HG02610 (cell line): Measurements from ENCODE around the gene CCDC197.
A peak's percentile ranks its signal among the peaks of the same experiment; 100 is the strongest.

Experiments used
- ATAC-seq: cut with Tn5 transposase; IDR thresholded peaks from one replicate; pipeline ENCODE4 v1.9.1; 2021; ENCODE audit warnings: mild to moderate bottlenecking, moderate library complexity; ENCODE audit not compliant: unreplicated experiment

The CCDC197 gene

GRCh38 chr14:93998871-93999403, 1.8 kb downstream of the CCDC197 start:
- ATAC-seq: no peak

- no peak for ATAC-seq
Observed at GRCh38 chr14:93999573-93999972, 2.5 kb downstream of the CCDC197 start.

DNA sequence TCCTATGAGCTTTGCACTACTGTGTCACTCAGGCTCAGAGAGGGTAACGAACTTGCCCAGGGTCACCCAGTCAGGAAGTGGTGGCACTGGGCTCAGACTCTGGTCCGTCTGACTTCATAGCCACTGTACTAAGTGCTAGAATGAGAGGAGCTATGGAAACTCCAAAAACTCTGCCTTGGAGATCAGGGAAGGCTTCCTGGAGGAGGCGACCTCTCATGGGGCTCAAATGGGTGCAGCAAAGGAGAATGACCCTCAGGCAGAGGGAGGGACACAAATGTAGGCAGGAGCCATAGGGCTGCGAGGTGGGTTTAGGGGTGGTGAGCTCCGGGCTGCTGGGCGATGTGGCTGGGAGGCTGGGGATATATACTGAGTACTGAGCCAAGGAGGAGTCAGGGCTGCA, 3.2 kb downstream of the CCDC197 start:
- no peak for ATAC-seq

DNA sequence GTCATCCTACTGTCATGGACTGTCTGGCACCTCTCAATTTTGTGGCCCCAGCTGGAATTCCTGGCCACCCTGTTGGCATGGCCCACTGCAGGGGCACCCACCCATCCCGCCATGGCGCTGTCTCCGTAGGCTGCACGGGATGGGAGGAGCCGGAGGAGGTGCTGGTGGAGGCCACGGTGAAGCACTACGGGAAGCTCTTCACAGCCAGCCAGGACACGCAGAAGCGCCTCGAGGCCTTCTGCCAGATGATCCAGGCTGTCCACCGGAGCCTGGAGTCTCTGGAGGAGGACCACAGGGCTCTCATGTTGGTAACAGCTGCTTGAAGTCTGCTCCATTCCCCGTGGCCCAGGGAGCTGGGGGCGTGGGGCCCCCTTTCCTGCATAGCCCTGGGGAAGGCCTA, 3.9 kb downstream of the CCDC197 start:
- ATAC-seq: no peak

DNA sequence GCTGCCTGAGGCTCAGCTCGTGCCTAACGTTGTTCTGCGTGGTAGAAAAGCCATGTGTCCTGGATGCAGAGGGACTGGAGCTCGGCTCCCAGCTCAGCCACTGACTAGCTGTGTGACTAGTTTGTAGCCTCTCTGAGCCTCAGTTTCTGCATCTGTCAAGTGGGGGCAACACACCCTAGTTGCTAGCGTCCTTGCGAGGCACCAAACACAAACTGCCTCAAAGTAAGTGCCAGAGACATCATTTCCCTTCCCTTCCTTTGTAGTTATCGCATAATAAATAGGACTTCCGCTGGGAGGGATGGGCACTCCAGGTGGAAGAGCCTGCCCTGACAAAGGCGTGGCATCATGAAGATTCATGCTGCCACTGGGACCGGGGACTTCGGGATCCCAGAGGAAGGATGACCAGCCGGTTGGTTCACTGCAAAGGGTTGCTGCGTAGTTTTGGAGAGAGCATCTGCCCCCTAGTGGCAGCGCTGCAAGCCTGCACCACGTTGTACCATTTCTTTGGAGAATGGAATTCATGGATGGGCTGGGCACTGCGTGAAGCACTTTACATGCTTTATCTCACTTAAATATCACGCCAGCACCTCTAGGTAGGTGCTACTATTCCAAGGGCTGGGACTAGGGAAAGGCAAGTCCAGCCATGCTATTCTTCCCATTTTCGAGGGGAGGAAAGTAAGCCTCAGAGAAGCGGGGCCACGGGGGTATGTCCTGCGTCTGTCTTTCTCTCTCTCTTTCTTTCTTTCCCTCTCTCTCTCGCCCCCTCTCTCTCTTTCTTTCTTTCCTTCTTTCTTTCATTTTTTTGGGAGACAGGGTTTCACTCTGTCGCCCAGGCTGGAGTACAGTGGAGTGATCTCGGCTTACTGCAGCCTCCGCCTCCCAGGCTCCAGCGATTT, 4.6 kb downstream of the CCDC197 start:
- peak; percentile 39 for ATAC-seq

DNA sequence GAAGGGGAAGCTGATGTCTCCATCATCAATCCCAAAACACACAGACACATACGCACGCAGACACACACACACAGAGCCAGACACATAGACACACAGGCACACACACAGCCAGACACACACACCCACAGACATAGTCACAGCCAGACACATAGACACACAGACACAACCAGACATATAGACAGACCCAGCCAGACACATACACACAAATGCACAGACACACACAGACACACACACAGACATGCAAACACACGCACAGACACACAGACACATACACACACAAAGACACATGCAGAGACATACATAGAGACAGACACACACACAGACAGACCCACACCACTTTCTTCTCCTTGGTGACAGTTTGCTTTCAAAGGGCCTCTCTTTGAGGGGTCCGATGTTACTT, 6.3 kb downstream of the CCDC197 start:
- no peak for ATAC-seq

DNA sequence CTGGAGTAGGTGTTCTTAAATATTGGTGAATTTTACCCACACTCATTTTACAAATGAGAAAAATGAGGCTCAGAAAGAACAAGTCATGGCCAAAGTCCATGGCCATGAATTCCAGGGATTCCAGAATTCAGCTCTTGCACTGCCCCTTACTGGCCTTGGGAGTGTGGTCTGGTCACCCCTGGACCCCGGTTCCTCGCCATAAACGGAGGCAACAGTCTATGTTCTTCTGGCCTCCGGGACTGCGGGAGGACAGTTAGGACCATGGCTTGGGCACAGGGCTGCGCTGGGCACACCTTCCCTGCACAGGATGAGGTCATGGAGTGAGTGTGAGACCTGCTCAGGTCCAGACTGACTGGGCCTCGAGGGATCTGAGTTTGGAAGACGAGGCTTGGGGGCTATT, 6.9 kb downstream of the CCDC197 start:
- ATAC-seq: no peak

- no peak for ATAC-seq
Observed at GRCh38 chr14:94005324-94006073, 8.4 kb downstream of the CCDC197 start.

DNA sequence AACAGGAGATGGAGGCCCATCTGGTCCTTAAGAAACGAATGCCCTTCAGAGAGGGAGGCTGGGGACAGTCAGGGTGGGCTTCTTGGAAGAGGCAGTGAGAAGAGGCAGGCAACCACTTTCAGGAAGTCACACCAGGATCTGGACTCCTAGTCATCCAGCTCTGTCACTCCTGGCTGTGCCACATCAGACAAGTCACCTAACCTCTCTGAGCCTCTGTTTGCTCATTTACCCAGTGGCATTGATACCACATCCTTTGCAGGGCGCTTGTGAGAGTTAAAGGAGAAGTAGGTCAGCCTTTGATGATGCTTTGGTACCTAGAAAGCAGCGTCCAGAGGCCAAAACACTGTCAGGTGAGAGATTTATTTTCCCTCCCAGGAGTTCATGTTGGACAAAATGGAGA, 11.1 kb downstream of the CCDC197 start:
- ATAC-seq: no peak

DNA sequence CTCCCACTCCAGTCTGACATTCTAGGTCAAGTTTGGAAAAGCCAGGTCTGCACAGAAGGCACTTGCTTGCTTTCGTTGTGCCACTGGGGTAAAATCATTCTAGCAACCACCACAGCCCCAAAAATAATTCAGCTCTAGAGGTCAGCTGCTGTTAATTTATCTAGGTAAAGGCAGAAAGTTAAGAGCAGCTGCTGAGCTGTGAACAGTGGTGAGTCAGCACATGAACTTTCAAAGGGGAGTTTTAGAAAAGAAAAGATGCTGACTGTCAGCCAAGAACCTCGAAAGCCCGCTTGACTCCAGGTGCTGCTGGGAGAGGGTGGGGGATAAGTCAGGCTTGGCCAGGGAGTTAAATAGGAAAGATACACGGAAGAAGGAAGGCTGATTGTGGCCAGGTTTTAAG, 12.7 kb downstream of the CCDC197 start:
- ATAC-seq: peak; percentile 61

GRCh38 chr14:94010625-94011024, 13.5 kb downstream of the CCDC197 start:
- ATAC-seq: no peak

GRCh38 chr14:94011795-94012194, 14.7 kb downstream of the CCDC197 start:
- no peak for ATAC-seq

DNA sequence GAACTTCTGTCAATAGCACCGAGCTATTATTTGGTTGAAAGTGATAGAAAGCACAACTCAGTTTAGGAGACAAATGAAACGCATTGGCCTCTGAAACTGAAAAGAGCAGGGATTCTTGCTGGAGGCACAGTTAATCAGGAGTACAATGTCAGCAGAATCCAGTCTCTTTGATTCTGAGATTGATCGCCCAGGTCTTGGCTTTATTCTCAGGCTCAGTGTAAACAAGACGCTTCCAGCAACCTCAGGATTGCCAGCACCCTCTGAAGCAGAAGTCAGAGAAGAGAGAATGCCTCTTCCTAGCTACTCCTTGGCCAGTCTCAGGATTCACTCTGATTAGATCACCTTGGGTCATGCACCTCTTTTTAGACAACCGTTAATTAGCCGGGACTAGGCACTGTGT, 17.3 kb downstream of the CCDC197 start:
- no peak for ATAC-seq

DNA sequence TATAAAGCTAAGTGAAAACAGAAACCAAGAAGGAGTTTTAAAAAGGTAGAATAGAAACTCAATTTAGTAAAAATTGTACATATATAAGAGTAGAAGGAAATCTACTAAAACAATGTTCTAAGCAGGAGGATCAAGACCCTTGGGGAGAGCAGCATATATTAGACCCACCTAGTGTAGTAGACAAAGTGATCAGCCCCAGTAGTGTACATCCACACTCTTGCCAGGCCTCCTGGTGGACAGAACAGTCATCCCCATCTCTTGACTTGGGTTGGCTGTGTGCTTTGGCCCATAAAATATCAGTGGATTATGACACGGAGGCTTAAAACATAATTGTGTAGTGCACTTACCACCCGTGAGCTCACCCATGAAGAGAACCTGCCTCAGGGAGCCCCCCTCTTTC, 18.1 kb downstream of the CCDC197 start:
- no peak for ATAC-seq

GRCh38 chr14:94016446-94016976, 19.4 kb downstream of the CCDC197 start:
- no peak for ATAC-seq

DNA sequence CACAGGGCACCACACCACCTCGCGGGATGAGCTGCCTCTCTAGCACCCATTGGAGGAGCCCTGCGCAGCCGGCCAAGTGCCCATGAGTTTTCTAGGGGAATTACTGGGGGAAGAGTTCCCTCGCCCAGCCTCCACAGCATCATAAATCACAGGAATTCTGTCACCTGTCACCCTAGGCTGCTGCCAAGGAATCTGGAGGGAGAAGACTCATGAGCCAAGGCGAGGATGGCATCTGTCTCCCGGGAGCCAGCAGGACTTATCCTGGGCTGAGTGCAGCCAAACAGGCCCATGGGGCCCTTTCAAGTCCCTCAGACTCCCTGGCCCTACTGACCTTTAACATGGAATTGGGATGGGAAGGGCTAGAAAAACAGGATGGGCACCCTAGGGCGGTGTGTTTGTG, 21.2 kb downstream of the CCDC197 start:
- ATAC-seq: no peak

DNA sequence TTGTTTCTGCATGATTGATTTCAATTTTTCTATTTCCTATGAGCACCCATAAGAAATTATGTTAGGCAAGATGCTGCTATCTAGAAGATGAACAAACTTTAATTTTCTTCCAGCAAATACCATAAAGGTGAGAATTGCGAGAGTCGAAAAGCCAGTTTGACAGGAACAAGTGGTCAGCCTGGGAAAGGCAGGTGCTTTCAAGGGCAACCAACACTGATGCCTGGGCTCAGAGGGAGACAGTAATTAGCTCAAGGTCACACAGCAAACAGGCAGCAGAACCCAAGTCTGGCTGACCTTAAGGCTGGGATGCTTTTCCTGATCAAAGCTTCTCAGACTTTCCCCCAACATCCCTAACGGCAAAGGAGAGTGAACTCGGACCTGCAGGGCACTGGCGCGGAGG, 22.2 kb downstream of the CCDC197 start:
- ATAC-seq: no peak

DNA sequence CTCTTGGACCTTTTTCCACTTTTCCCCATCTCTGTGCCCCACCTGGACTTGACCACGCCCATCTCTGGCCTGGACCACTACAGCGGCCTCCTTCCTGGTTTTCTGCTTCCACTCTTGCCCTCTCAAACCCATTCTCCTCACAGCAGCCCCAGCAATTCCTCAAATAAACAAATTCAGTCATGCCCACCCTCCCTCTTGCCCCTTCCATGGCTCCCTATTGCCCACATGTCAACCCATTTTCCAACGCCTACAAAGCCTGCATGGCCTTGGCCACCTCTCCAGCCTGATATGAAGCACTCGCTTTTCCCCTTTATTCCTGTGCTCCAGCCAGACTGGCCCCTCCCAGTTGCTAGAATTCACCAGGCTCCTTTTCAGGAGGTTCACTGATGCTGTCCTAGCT, 23.2 kb downstream of the CCDC197 start:
- no peak for ATAC-seq

GRCh38 chr14:94021001-94021400, 23.9 kb downstream of the CCDC197 start:
- no peak for ATAC-seq

DNA sequence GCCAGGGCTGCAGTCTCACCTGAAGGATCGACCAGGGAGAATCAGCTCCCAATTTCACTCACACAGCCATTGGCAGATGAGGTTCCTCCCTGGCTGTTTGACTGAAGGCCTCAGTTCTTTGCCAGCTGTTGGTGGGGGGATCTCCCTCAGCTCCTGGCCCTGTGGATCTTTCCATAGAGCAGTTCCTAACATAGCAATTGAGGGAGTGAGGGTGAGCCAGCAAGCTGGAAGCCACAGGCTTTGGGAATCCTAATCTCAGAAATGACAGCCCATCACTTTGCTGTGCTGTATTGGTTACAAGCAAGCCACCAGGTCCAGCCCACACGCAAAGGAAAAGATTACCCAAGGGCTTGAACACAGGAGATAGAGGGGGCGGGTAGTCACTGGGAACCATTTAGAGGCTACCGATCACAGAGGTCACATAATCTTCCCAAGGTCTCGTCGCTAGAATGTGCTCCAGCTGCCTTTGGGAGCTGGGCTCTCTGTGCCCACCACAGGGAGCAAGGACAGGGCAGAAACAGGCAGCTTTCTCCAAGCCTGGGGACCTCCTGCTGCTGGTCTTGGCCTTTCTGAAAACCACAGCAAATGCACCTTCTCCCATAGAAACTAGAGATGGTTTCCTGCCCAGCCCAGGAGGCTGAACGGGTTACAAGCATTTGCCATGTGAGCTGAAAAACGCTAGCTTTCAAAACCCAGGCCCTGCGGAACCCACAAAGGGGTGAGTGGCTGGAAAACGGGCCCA, 24.5 kb downstream of the CCDC197 start:
- no peak for ATAC-seq
